Endodermal cell (in vitro differentiated cells): ENCODE data around the gene EIF2B5. TPM values are rescaled to one million over a fixed set of nuclear protein-coding genes. Genes with fewer than 3 reads are reported as not detected.

Experiments
- DNase-seq: peaks from one replicate; pipeline ENCODE4 v3.0.0-alpha.2; 2017
- H3K27ac ChIP-seq: 2 replicates; pipeline ENCODE4 v1.5.1; 2013; ENCODE audit warnings: mild to moderate bottlenecking, low read depth, low read length, moderate library complexity
- H3K27me3 ChIP-seq: 2 replicates; pipeline ENCODE4 v1.6.1; 2013; ENCODE audit warnings: mild to moderate bottlenecking, low read length, moderate library complexity; ENCODE audit not compliant: insufficient read depth, control insufficient read depth, poor library complexity, severe bottlenecking
- H3K36me3 ChIP-seq: 2 replicates; pipeline ENCODE4 v1.7.0; 2013; ENCODE audit warnings: mild to moderate bottlenecking, low read length, moderate library complexity; ENCODE audit not compliant: control insufficient read depth, insufficient read depth
- H3K4me1 ChIP-seq: one replicate; pipeline ENCODE4 v1.7.0; 2013; ENCODE audit warnings: low read length; ENCODE audit not compliant: control insufficient read depth, insufficient read depth
- H3K4me3 ChIP-seq: 2 replicates; pipeline ENCODE4 v1.5.1; 2013; ENCODE audit warnings: mild to moderate bottlenecking, low read length, moderate library complexity
- H3K9ac ChIP-seq: 2 replicates; pipeline ENCODE4 v1.6.1; 2013; ENCODE audit warnings: mild to moderate bottlenecking, low read length, moderate library complexity; ENCODE audit not compliant: poor library complexity, severe bottlenecking; ENCODE audit errors: extremely low read depth
- H3K9me3 ChIP-seq: 2 replicates; pipeline ENCODE4 v1.6.1; 2013; ENCODE audit warnings: mild to moderate bottlenecking, low read length, moderate library complexity; ENCODE audit not compliant: control insufficient read depth
- H3K27ac Mint-ChIP-seq: 2 replicates; pipeline ENCODE4 v1.8.0; 2020; ENCODE audit warnings: mixed read lengths
- H3K27me3 Mint-ChIP-seq: 2 replicates; pipeline ENCODE4 v1.8.0; 2021; ENCODE audit warnings: mild to moderate bottlenecking, mixed read lengths; ENCODE audit not compliant: insufficient read depth
- H3K36me3 Mint-ChIP-seq: 2 replicates; pipeline ENCODE4 v1.8.0; 2020; ENCODE audit warnings: low read depth, mixed read lengths
- H3K4me1 Mint-ChIP-seq: 2 replicates; pipeline ENCODE4 v1.8.0; 2020; ENCODE audit warnings: mixed read lengths
- H3K4me3 Mint-ChIP-seq: 2 replicates; pipeline ENCODE4 v1.8.0; 2020; ENCODE audit warnings: mild to moderate bottlenecking, moderate library complexity, mixed read lengths
- H3K9me3 Mint-ChIP-seq: 2 replicates; pipeline ENCODE4 v1.8.0; 2020; ENCODE audit warnings: mild to moderate bottlenecking, mixed read lengths
- WGBS, 2 experiments: methylation state at CpG; one replicate each; pipeline versions ENCODE4 v1.1.5 to v1.1.7; 2013; ENCODE audit warnings: missing lambda C conversion rate in 2 of 2, mixed read lengths in 1 of 2; ENCODE audit not compliant: insufficient coverage in 1 of 2, insufficient read length in 1 of 2; 5-methylcytosine and 5-hydroxymethylcytosine counted together
- total RNA-seq, 2 donors: library from RNA; stranded (reverse); fragmentation: NEBNext Ultra II Directional in 1 of 2; extraction: Animal tissue kit (Norgen Biotek cat#: 25700) in 1 of 2; gene quantifications; 2 replicates in 1 of 2; 3 replicates in 1 of 2; pipeline ENCODE4 v1.2.1, GENCODE V29; 2021
- TF ChIP-seq, protein P1 (sequence below): fragments of 200-600 bp; sonication (generic); conservative IDR thresholded peaks from 2 replicates; pipeline ENCODE4 v1.5.0; 2021; ENCODE audit warnings: antibody characterized with exemption, mild to moderate bottlenecking

EIF2B5 gene
- total RNA-seq, 2 donors from 2014 or later = 33.4 to 37.5 TPM

DNA sequence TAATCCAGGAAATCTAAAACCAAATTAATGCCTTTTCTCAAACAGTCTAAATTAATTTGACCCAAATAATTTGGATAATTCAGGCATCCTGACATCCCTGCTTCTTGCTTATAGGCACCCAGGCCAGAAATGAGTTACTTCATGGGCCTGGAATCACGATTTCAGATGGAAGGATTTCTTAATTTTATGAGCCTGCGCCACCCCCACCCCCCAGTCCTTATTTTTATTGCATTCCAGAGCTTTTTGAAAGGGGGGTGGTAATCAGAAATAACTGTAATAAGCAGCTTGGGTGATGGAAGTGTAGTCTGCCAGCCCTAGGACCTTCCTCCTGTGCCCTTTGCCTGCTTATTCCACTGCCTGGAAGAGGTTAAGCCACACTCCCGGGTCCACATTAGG is 40.8 kb downstream of the EIF2B5 start:
- peak overlapping the region; percentile 98 for H3K4me3 Mint-ChIP-seq
- H3K27ac Mint-ChIP-seq = peak overlapping the region; percentile 99
- peaks cover 19% of the 10 kb centered on the region for H3K4me1 Mint-ChIP-seq
- H3K9me3 ChIP-seq = no peaks in the 10 kb centered on the region
- H3K9me3 Mint-ChIP-seq = no peaks in the 10 kb centered on the region
- no peak for DNase-seq
- WGBS, 2 experiments = 5% methylated on average over 2 of the region's 3 CpGs; no CpG with 5 or more reads in 1 of the 2 experiments
- H3K27me3 ChIP-seq = no peaks in the 10 kb centered on the region
- peak overlapping the region; percentile 58 for H3K27ac ChIP-seq
- peak overlapping the region; percentile 81 for H3K9ac ChIP-seq
- H3K4me3 ChIP-seq = peak overlapping the region; percentile 96
- peaks cover 58% of the 10 kb centered on the region for H3K36me3 Mint-ChIP-seq
- no peaks in the 10 kb centered on the region for H3K27me3 Mint-ChIP-seq
- H3K36me3 ChIP-seq = peaks cover 56% of the 10 kb centered on the region
- peaks cover 15% of the 10 kb centered on the region for H3K4me1 ChIP-seq
- TF ChIP-seq, protein P1, sequence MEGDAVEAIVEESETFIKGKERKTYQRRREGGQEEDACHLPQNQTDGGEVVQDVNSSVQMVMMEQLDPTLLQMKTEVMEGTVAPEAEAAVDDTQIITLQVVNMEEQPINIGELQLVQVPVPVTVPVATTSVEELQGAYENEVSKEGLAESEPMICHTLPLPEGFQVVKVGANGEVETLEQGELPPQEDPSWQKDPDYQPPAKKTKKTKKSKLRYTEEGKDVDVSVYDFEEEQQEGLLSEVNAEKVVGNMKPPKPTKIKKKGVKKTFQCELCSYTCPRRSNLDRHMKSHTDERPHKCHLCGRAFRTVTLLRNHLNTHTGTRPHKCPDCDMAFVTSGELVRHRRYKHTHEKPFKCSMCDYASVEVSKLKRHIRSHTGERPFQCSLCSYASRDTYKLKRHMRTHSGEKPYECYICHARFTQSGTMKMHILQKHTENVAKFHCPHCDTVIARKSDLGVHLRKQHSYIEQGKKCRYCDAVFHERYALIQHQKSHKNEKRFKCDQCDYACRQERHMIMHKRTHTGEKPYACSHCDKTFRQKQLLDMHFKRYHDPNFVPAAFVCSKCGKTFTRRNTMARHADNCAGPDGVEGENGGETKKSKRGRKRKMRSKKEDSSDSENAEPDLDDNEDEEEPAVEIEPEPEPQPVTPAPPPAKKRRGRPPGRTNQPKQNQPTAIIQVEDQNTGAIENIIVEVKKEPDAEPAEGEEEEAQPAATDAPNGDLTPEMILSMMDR = no peak

DNA sequence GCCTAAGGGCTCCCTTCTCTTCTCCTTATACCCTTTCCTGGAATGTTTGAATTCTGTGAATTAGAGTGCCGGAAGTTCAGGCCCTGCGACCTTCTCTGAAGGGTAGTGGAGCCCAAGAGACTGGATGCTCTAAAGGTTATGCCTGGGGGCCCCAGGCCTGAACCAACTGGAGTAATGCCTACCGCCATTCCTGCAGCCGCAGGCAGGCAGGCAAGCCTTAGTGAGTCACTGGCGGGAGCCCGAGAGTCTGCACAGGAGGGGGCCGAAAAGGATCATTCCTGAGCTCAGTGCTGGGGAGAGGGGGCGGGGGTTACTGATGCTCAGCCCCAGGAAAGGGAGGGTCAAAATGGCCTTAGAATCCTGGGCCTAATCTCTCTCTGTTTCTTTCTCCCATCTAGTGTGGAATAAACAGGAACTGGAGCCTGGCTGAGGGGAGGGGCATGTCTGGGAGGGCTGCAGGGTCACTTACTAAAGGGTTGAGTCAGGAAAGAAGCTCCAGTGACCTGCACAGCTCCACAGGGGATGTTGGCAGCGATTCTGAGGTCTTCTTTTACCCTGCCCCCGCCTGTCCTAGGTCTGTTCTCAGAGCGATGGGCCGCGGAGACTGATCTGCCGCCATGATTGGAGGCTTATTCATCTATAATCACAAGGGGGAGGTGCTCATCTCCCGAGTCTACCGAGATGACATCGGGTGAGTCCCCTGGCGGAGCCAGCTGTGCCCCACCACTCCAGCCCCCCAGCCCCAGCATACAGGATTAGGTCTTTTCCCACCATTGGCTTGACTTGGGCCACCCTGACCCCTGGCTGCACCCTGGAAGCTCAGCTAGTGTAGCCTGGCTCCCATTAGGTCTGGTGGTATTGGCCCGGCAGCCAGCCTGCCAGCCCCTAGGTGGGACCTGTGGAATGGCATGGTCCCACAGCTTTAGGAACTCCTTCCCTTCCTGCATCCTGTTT is 41.5 kb downstream of the EIF2B5 start:
- H3K27ac Mint-ChIP-seq = peak overlapping the region; percentile 99
- Histone ChIP-seq H3K9me3 (no peaks in the 10 kb centered on the region), H3K27ac (peak overlapping the region; percentile 58), H3K4me1 (peaks cover 15% of the 10 kb centered on the region), H3K27me3 (no peaks in the 10 kb centered on the region), H3K4me3 (peak overlapping the region; percentile 96), H3K36me3 (peaks cover 62% of the 10 kb centered on the region), H3K9ac (peak overlapping the region; percentile 81)
- H3K36me3 Mint-ChIP-seq = peaks cover 58% of the 10 kb centered on the region
- no peaks in the 10 kb centered on the region for H3K27me3 Mint-ChIP-seq
- H3K4me1 Mint-ChIP-seq = peaks cover 19% of the 10 kb centered on the region
- 10 to 17% methylated on average over 11 to 19 of the region's 19 CpGs for whole genome bisulfite sequencing, 2 experiments
- TF ChIP-seq, protein P1 = peak; percentile 26
- peak overlapping the region; percentile 98 for H3K4me3 Mint-ChIP-seq
- DNase-seq = peak; percentile 98
- no peaks in the 10 kb centered on the region for H3K9me3 Mint-ChIP-seq

DNA sequence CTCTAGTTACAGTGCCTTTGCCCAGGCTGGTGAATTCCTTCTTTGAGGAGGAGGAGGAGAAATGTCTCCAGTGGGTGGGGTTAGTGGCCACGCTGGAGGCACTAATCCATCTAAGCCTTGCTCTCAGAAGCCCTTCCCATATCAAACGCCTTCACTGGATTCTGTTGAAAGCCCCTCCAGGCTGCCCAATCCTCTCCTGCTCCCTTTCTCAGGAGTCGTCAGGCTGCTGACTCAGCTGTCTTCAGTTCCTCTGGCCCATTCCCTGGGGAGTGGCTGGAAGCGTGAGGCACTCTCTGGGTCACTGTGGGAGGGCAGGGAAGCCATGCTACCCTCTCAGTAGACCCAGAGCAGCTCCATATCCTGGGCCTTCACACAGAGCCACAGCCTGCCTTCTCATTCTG is 42.2 kb downstream of the EIF2B5 start:
- no peaks in the 10 kb centered on the region for H3K9me3 ChIP-seq
- DNase-seq = no peak
- H3K9ac ChIP-seq = peak overlapping the region; percentile 17
- Mint-ChIP-seq H3K27ac (peak overlapping the region; percentile 99), H3K9me3 (no peaks in the 10 kb centered on the region), H3K36me3 (peaks cover 57% of the 10 kb centered on the region), H3K27me3 (no peaks in the 10 kb centered on the region), H3K4me1 (peaks cover 19% of the 10 kb centered on the region), H3K4me3 (peak overlapping the region; percentile 98)
- 40 to 51% methylated on average over 1 to 4 of the region's 4 CpGs for WGBS, 2 experiments
- peak overlapping the region; percentile 58 for H3K27ac ChIP-seq
- TF ChIP-seq, protein P1 = no peak
- peaks cover 15% of the 10 kb centered on the region for H3K4me1 ChIP-seq
- peak overlapping the region; percentile 96 for H3K4me3 ChIP-seq
- H3K27me3 ChIP-seq = no peaks in the 10 kb centered on the region
- peaks cover 62% of the 10 kb centered on the region for H3K36me3 ChIP-seq
